ENCODE measurements around the gene MKS1. TPM values are rescaled to one million over a fixed set of nuclear protein-coding genes. Genes with fewer than 3 reads are reported as not detected.
A peak's percentile ranks its signal among the peaks of the same experiment; 100 is the strongest.

Gene MKS1
- total RNA-seq (2014; rRNA removed; shearing (Covaris generic)): 6.5 and 15.9 TPM in 2 replicates

- no peaks in the 10 kb centered on the region; the same call in 1 of the 2 replicates for H3K36me3 ChIP-seq
- H3K4me3 ChIP-seq: peak within 1 kb of the TSS; percentile 58
- H3K9me3 ChIP-seq (replicated peaks): no peaks in the 10 kb centered on the region
- no peaks in the 10 kb centered on the region for H3K27me3 ChIP-seq (replicated peaks)
- peak within 1 kb of the TSS; percentile 15 for H3K27ac ChIP-seq
- peak; percentile 89 to 97 for DNase-seq (ENCODE audit: low read depth in 1 of 2, low spot score in 2 of 2)
- H3K4me1 ChIP-seq (replicated peaks): peaks cover 14% of the 10 kb centered on the region
These were observed at the start of gene MKS1 for GRCh38 chr17:58219007-58219788. Gene MKS1, minus strand, starts transcription at chr17:58219255. Its CDS starts 25 bp downstream, at chr17:58219230.

- Histone ChIP-seq H3K36me3 (no peaks in the 10 kb centered on the region), H3K4me3 (no peak overlapping the region), H3K27me3 (replicated peaks) (peaks cover 67% of the 10 kb centered on the region)
These were observed 49.3 kb upstream of the MKS1 start for GRCh38 chr17:58268326-58268725.

GRCh38 chr17:58267347-58268324 lies 48.6 kb upstream of the MKS1 start:
- Histone ChIP-seq H3K4me3 (no peak overlapping the region), H3K4me1 (replicated peaks) (no peaks in the 10 kb centered on the region), H3K36me3 (no peaks in the 10 kb centered on the region), H3K27ac (no peak overlapping the region), H3K9me3 (replicated peaks) (peaks cover 4% of the 10 kb centered on the region; the same call in 1 of the 2 replicates), H3K27me3 (replicated peaks) (peaks cover 72% of the 10 kb centered on the region)
- peak in 1 of 2 experiments; percentile 41 for DNase-seq (ENCODE audit: low read depth in 1 of 2, low spot score in 2 of 2)

More at GRCh38 chr17:58268326-58268725, 49.3 kb upstream of the MKS1 start:
- peak in 1 of 2 experiments; percentile 46 for DNase-seq (ENCODE audit: low read depth in 1 of 2, low spot score in 2 of 2)
- Histone ChIP-seq H3K4me1 (replicated peaks) (no peaks in the 10 kb centered on the region), H3K27ac (no peak overlapping the region), H3K9me3 (replicated peaks) (peaks cover 4% of the 10 kb centered on the region; the same call in 1 of the 2 replicates)

GRCh38 chr17:58265902-58266875 lies 47.1 kb upstream of the MKS1 start:
- H3K27me3 ChIP-seq (replicated peaks): peaks cover 76% of the 10 kb centered on the region
- no peak overlapping the region for H3K4me3 ChIP-seq
- 0 out of 2 replicates have a peak, but pooled peaks cover 4% of the 10 kb centered on the region for H3K9me3 ChIP-seq (replicated peaks)
- no peak overlapping the region for H3K27ac ChIP-seq
- peak in 1 of 2 experiments; percentile 27 for DNase-seq (ENCODE audit: low read depth in 1 of 2, low spot score in 2 of 2)
- no peaks in the 10 kb centered on the region for H3K4me1 ChIP-seq (replicated peaks)
- no peaks in the 10 kb centered on the region for H3K36me3 ChIP-seq

- Histone ChIP-seq H3K4me1 (replicated peaks) (no peaks in the 10 kb centered on the region), H3K36me3 (no peaks in the 10 kb centered on the region), H3K9me3 (replicated peaks) (0 out of 2 replicates have a peak, but pooled peaks cover 4% of the 10 kb centered on the region), H3K27me3 (replicated peaks) (peaks cover 73% of the 10 kb centered on the region), H3K4me3 (no peak overlapping the region), H3K27ac (no peak overlapping the region)
- no peak for DNase-seq (ENCODE audit: low read depth in 1 of 2, low spot score in 2 of 2)
These were observed 46.2 kb upstream of the MKS1 start for GRCh38 chr17:58265271-58265670.

- no peak overlapping the region for H3K27ac ChIP-seq
- H3K4me3 ChIP-seq: no peak overlapping the region
- no peaks in the 10 kb centered on the region for H3K4me1 ChIP-seq (replicated peaks)
- H3K9me3 ChIP-seq (replicated peaks): 0 out of 2 replicates have a peak, but pooled peaks cover 4% of the 10 kb centered on the region
- peaks cover 70% of the 10 kb centered on the region for H3K27me3 ChIP-seq (replicated peaks)
- DNase-seq (ENCODE audit: low read depth in 1 of 2, low spot score in 2 of 2): peak in 1 of 2 experiments; percentile 28
- no peaks in the 10 kb centered on the region for H3K36me3 ChIP-seq
These were observed 45.5 kb upstream of the MKS1 start for GRCh38 chr17:58264407-58265103.

- peak in 1 of 2 experiments; percentile 8 for DNase-seq (ENCODE audit: low read depth in 1 of 2, low spot score in 2 of 2)
- Histone ChIP-seq H3K36me3 (no peaks in the 10 kb centered on the region), H3K4me1 (replicated peaks) (no peaks in the 10 kb centered on the region), H3K27ac (no peak overlapping the region), H3K4me3 (no peak overlapping the region), H3K9me3 (replicated peaks) (0 out of 2 replicates have a peak, but pooled peaks cover 4% of the 10 kb centered on the region), H3K27me3 (replicated peaks) (peaks cover 69% of the 10 kb centered on the region)
These were observed 44.7 kb upstream of the MKS1 start for GRCh38 chr17:58263773-58264172.

GRCh38 chr17:58262149-58262548 lies 43.1 kb upstream of the MKS1 start:
- Histone ChIP-seq H3K4me1 (replicated peaks) (no peaks in the 10 kb centered on the region), H3K9me3 (replicated peaks) (0 out of 2 replicates have a peak, but pooled peaks cover 4% of the 10 kb centered on the region), H3K4me3 (no peak overlapping the region), H3K27me3 (replicated peaks) (peaks cover 68% of the 10 kb centered on the region), H3K36me3 (no peaks in the 10 kb centered on the region), H3K27ac (no peak overlapping the region)
- peak in 1 of 2 experiments; percentile 16 for DNase-seq (ENCODE audit: low read depth in 1 of 2, low spot score in 2 of 2)

GRCh38 chr17:58254803-58255202 lies 35.7 kb upstream of the MKS1 start:
- H3K27me3 ChIP-seq (replicated peaks): peaks cover 77% of the 10 kb centered on the region
- H3K4me3 ChIP-seq: no peak overlapping the region
- H3K36me3 ChIP-seq: no peaks in the 10 kb centered on the region
- no peak overlapping the region for H3K27ac ChIP-seq
- DNase-seq (ENCODE audit: low read depth in 1 of 2, low spot score in 2 of 2): peak in 1 of 2 experiments; percentile 35
- H3K4me1 ChIP-seq (replicated peaks): peaks cover under 1% of the 10 kb centered on the region; the same call in 1 of the 2 replicates
- H3K9me3 ChIP-seq (replicated peaks): no peaks in the 10 kb centered on the region

- no peak overlapping the region for H3K27ac ChIP-seq
- DNase-seq (ENCODE audit: low read depth in 1 of 2, low spot score in 2 of 2): no peak
- H3K27me3 ChIP-seq (replicated peaks): peaks cover 79% of the 10 kb centered on the region
- 0 out of 2 replicates have a peak, but pooled peaks cover 3% of the 10 kb centered on the region for H3K36me3 ChIP-seq
- no peak overlapping the region for H3K4me3 ChIP-seq
- 0 out of 2 replicates have a peak, but pooled peaks cover 2% of the 10 kb centered on the region for H3K9me3 ChIP-seq (replicated peaks)
- H3K4me1 ChIP-seq (replicated peaks): peaks cover 9% of the 10 kb centered on the region
These were observed 34.0 kb upstream of the MKS1 start for GRCh38 chr17:58253082-58253481.

GRCh38 chr17:58252141-58252540 lies 33.1 kb upstream of the MKS1 start:
- H3K27me3 ChIP-seq (replicated peaks): peaks cover 77% of the 10 kb centered on the region
- H3K4me3 ChIP-seq: no peak overlapping the region
- 0 out of 2 replicates have a peak, but pooled peaks cover 3% of the 10 kb centered on the region for H3K36me3 ChIP-seq
- H3K4me1 ChIP-seq (replicated peaks): peaks cover 13% of the 10 kb centered on the region
- H3K9me3 ChIP-seq (replicated peaks): 0 out of 2 replicates have a peak, but pooled peaks cover 4% of the 10 kb centered on the region
- no peak overlapping the region for H3K27ac ChIP-seq
- peak in 1 of 2 experiments; percentile 38 for DNase-seq (ENCODE audit: low read depth in 1 of 2, low spot score in 2 of 2)

Data from SJSA1 (cell line).